GM19468 (cell line): ENCODE measurements around the gene RAPGEF1.

Source experiments
- ATAC-seq: cut with Tn5 transposase; IDR thresholded peaks from one replicate; pipeline ENCODE4 v1.9.1; 2021; ENCODE audit warnings: mild to moderate bottlenecking, moderate library complexity, moderate number of reproducible peaks; ENCODE audit not compliant: unreplicated experiment; ENCODE audit errors: extremely low read depth

RAPGEF1 gene

GRCh38 chr9:131579789-131580211 is 160.1 kb downstream of the RAPGEF1 start:
- ATAC-seq: no peak

GRCh38 chr9:131578731-131579504 is 161.0 kb downstream of the RAPGEF1 start:
- ATAC-seq: no peak

DNA sequence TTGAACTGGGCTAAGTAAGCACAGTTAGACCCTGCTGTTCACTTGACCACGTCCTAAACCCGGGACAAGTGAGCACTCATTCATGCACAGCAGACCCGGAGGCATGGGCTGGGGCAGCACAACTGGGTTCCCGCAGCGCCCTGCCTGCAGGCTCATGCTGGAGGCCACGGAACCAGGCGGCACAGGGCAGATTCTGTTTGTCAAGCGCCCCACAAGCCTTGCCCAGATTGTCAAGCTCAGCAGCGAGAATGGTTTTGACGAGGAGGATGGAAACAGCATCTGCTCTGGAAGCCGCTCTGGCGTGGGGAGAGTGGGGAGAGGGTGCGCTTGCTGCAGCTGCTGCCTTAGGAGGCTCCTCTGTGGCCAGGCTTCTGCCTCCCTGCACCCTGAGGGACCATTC is 161.9 kb downstream of the RAPGEF1 start:
- no peak for ATAC-seq

DNA sequence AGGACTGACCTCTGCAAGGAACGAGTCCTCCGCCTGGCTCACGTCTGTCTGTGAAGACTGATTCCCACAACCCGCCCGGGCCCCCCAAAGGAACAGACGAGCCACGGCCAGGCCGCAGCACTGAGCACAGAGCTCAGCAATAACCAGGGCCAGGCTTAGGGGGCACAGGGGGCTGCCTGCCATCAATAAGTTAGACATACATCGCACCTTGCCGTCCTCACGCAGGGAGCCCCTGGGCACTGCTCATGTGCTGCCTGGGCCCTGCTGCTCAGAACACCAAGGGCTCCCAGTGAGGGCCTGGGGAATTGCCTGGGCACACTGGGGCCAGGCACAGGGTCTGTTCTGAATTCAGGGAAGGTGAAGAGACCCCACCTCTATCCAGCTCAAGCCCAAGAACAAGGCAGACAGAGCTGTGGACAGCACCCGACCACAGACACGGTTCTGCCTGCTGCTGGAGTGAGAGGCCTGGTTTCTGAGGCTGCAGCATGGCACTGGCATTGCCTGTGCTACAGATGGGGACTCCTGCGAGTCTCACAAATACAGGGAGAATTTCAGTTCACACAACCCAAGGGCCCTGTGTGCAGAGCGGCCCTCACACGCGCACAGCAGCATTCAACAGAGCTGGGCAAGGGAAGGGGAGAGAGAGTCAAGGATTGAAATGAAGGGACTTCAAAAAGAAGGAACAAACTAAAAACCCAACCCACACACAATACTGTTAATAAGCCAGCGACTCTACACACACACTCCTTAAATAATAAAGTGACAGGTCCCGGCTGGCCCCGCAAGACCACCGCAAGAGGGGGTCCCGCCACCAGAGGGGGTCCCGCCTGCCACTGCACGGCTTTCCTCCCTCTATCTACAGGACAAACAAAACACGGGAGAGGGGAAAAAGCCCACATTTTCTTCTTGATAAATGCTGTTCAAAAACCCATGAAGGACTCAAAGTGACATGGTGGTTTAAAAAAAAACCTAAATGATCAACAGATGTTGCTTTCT is 162.6 kb downstream of the RAPGEF1 start:
- ATAC-seq: no peak

GRCh38 chr9:131575946-131576853 is 163.7 kb downstream of the RAPGEF1 start:
- ATAC-seq: no peak

GRCh38 chr9:131574730-131575640 is 164.9 kb downstream of the RAPGEF1 start:
- ATAC-seq: no peak

DNA sequence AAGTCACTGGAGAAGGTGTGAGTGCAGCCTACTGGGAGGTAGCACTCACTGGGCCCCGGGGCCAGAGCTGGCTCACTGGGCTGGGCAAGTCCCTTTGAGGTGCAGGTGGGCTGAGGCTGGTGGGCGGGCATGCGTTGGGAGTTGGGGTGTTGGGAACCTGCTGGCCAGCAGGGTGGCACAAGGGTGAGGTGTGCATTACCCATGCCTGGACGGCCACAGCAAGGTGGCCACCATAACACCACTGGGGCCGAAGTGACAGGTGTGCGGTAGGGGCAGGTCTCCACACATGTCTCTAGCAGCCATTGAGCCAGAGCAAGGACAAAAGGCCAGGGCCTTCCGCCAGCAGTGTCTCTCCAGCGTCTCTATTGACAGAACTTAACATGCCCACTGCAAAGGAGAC is 172.0 kb downstream of the RAPGEF1 start:
- ATAC-seq: no peak

DNA sequence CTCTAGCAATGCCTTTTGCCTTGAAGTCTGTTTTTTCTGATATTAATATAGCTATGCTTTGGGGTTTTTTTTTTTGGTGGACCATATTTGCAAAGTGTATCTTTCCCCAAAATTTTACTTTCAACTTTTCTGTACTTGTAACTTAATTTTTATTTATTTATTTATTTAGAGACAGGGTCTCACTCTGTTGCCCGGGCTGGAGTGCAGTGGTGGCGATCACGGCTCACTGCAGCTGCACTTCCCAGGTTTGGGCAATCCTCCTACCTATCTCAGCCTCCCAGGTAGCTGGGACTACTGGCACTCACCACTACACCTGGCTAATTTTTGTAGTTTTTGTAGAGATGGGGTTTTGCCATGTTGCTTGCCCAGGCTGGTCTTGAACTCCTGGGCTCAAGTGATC is 173.7 kb downstream of the RAPGEF1 start:
- no peak for ATAC-seq

DNA sequence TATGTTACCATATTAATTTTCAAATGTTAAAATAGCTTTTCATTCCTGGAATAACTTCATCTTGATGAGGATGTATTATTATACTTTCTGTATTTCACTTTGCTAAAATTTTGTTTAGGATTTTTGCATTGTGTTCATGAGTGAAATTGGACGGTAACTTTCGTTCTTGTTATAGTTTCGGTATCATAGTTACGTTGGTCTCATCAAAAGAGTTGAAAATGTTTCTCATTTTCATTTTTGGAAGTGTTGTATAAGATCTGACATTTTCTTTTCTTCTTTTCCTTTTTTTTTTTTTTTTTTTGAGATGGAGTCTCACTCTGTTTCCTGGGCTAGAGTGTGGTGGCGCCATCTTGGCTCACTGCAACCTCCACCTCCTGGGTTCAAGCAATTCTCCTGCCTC is 174.5 kb downstream of the RAPGEF1 start:
- no peak for ATAC-seq

GRCh38 chr9:131562032-131562959 is 177.6 kb downstream of the RAPGEF1 start:
- no peak for ATAC-seq

- ATAC-seq: no peak
Observed at GRCh38 chr9:131559421-131560000, 180.4 kb downstream of the RAPGEF1 start.

- no peak for ATAC-seq
Observed at GRCh38 chr9:131557855-131558548, 181.9 kb downstream of the RAPGEF1 start.

DNA sequence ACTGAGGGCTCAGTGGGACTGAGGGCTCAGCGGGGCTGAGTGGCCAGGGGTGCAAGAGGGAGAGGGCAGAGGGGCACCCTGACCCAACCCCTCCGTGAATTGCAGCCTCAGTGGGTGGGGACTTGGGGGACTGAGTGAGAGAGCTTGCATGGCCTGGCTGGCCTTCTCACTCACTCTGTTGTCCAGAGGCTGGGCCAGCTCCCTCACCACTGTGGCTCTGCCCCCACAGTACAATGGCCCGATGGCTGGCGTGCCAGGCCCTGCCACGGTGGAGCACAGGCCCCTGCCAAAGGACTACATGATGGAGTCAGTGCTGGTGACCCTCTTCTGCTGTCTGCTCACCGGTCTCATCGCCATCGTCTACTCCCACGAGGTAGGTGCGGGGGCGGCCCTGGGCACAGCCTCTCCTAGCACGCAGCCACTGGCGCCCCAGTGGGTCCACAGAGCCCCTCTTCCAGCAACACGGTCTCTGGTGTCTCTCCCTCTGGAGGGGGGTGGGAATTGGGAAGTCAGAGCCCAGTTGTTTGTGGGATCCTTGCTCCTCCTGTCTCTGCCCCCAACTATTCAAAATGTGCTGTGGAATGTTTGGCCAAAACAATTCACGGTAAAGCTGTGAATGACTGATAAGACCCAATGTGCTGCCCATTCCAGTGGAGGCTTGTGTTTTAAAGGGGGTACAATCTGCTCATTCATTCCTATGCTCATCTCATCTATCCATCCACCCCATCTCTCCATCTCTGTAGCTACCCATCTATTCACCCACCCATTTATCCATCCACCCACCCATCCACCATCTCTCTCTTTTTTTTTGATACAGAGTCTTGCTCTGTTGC is 183.8 kb downstream of the RAPGEF1 start:
- no peak for ATAC-seq

- no peak for ATAC-seq
Observed at GRCh38 chr9:131554843-131555351, 185.0 kb downstream of the RAPGEF1 start.

- ATAC-seq: no peak
Observed at GRCh38 chr9:131554087-131554842, 185.6 kb downstream of the RAPGEF1 start.
